Activated T-cell treated with anti-CD3 and anti-CD28 coated beads for 48 hours (primary cell): ENCODE results near the gene MTM1.

Source experiments
- DNase-seq: peaks from one replicate; pipeline ENCODE4 v3.0.0-alpha.2; 2020; ENCODE audit warnings: low read depth

MTM1 gene

DNA sequence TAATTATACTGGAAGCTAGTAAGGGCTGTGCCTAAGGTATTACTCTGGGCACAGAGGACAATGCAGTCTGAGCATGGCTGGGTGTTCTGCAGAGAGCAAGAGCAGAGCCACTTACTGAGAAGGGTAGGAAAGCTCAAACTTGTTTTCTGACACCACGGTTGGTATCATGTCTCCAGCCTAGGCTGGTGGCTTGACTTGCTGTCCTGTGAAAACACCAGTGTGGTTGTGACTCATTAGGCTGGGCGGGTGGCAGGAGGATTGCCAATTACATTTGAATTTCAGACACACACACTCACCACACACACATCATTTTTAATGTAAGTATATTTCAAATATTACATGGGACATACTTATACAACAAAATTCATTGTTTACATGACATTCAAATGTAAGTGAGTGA lies 19.7 kb upstream of the MTM1 start:
- no peak for DNase-seq

DNA sequence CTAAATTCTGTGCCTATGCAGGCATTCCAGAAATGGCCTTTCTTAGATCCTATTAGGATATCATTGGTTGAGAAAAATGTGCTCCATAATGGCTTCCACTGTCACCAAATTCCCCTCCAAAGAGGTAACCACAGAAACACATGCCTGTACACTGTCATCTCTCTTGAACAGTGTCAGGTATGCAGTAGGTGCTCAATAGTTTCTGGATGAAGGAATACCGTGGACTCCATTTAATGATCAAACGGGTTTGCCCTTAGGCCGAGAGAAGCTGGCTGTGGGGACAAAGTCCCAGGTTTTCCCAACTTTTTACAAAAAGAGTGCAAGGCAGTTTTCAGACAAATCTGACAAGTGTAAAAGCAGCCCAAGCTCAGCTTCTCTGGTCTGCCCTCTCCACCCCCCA lies 16.5 kb upstream of the MTM1 start:
- DNase-seq, result no peak

DNA sequence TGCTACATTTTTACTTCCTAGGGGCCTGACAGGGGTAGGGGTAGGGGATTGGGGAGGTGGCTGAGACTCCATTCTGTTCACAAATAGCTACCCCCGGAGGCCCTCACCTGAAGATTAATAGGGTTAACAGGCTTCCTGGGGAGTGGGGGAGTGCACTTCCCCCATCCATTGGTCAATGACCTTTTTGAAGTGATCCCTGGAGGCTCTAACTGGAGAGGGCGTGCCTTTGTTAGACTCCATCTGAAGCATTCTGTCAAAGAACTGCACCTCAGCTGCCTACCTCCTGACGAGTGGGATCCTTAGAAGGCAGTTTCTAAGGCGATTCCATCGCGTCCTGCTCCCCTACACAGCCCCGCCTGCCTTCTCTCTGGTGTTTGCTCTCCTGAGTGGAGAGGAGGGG lies 10.0 kb upstream of the MTM1 start:
- no peak for DNase-seq

DNA sequence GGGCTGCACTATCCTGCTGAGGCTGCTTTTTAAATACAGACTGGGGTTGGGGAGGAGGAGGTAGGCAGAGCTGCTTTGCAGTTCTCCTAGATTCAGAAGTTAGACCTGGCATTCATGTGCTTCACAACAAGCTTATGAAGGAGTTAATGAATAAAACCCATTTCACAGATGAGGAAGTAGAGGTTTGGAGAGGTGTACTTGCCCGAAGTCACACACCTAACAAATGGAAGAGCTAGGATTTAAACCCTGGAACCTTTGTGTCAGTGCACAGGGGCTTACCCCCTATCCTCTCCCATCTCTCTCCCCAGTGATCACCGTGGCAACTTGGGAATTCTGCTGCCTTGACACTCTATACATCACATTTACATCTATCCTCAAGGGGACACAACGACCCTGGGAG lies 3.6 kb upstream of the MTM1 start:
- no peak for DNase-seq

DNA sequence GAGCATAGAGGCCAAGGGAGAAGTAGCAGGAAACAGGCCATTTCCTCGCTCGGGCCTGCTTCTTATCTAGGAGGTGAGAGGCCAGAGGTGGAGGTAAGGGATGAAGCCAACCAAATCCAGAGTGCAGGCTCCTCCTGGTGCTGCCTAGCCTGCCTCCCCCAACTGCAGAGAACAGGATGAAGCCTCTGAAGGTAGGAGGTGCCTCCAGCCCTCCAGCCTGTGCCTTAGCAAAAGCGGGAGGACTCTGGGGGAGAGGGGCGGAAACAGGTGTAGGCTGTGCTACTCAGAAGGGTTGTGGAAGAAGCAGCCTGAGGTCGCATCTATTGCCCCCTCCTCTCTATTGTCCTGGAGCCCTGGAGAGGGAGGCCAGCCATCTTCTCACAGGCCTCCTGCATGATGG lies 2.9 kb upstream of the MTM1 start:
- DNase-seq, result no peak

DNA sequence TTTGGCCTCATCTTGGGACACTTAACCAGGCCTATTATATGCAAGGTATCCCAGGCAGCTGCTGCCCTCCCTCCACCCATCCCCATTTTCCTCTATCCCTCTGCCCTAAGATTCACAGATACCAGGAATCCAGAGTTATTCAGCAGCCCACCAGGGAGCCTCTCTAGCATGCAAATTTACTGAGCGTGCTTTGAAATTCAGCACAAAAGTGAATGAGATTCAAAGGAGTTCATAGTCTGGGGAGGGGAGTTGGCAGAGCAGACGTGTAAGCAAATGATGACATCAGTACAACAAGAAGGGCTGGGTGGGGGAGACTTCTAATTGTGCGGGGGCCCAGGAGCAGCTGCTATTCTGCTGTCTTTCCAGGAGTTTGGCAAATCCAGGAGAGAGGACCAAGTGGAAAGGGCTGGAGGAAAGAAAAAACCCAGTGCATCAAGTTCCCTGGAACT lies 1.7 kb upstream of the MTM1 start:
- DNase-seq, result no peak

DNA sequence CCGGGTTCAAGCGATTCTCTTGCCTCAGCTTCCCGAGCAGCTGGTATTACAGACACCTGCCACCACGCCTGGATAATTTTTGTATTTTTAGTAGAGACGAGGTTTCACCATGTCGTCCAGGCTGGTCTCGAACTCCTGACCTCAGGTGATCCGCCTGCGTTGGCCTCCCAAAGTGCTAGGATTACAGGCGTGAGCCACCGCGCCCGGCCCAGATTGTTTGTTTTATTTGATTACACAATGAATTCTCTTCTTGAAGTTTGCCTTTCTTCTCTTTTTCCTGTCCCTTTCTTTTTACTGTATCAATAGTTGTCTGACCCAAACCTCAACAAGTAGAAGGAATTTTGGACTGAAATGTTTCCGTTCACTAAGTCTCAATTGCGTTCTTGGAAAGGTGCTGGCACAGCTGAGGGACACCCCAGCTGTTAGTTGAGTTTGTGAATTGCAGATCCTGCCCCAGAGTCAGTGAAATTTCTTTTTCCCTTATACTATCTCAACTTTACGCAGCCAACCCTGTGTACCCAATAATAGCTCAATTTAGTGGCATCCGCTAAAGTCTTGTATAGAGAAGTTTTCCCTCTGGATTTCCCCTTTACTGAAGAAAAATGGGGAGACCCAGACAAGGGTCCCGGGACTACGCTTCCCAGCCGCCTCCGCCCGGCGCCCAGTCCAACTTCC lies 639 bp upstream of the MTM1 start:
- no peak for DNase-seq

DNA sequence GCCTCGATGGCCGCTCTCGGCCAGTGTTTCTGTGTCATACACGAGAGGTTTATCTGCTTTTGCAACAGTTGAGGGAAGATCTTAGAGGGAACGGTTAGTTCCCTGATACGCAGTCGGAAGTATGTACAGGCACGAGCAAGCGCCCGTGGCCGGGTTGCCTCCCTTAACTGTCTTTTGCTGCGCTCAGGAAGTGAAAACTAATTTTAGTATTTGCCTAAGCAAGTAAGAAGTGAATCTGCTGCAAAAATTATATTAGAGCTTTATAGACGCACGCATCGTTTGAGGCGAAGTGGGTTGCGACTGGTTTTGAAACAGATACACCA lies 695 bp downstream of the MTM1 start:
- DNase-seq, result no peak

DNA sequence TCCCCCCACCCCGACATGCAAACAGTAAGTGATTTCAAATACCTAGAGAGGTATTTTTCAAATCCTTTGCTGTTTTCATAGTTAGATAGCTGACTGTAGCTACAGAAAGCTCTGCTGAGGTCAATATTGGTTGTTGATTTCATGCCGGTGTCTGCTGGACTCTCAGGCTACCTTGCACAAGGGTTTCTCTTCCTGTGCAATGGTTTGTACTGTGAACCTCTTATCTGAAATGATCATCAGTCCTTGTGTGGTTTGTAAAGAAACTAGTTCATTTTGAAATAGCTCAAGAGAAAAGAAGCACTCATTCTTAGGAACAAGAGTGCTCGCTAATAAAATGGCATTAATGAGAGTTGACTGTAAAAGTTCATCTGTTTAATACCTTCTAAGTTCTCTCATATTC lies 2.1 kb downstream of the MTM1 start:
- DNase-seq, result no peak

DNA sequence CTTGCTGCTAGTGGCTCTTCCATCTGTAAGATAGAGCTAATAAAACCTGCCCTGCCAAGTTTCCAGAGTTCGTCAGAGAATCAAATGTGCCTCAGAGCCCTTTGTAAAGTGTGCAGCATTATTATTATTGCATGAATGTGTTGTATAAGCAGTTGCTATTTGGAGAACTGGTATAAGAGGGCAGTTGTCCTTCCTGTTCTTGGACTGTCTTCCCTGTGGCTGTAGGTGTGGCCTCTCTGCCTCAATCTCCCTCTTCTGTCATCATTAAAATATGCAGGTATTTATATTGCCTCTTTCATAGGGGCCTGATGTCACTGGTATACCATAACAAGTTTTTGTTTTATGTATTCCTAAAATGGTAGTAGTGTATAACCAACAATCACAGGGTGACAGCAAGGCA lies 3.8 kb downstream of the MTM1 start:
- DNase-seq, result no peak

DNA sequence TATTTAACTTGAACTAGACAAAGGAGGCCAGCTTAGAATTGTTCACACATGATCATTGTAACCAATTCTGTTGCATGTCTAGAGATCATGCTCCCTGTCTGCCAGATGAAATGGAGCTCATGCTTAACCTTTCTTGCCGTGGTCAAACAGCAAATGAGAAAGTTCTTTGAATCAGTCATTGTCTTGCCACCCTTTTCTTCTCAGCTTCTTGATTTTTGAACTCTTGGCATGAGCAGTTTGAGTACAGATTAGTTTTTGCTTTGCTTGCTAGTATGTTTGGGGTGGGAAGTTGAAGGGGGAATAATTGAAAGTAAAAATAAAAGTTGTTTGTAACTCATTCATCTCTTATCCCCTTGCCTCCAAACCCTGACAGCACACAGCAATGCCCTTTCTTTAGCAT lies 4.7 kb downstream of the MTM1 start:
- DNase-seq, result no peak

DNA sequence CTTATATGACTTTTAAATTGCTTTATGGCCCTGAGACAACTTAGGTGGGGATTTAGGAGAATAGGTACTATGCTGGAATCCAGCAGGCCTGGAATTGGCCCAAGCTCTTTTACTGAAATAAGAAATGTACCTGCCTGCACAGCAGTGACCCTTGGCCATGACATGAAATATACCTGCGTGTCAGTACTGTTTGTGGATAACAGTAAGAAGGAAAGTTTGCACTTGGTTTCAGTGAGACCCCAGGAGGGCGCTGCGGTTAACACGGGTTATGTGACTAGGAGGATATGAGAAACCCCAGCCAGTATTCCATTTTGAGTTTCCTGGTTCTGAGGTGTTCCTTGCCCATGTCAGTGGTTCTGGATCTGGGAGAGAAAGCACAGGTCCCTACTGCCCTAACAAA lies 5.3 kb downstream of the MTM1 start:
- DNase-seq, result peak; percentile 24

DNA sequence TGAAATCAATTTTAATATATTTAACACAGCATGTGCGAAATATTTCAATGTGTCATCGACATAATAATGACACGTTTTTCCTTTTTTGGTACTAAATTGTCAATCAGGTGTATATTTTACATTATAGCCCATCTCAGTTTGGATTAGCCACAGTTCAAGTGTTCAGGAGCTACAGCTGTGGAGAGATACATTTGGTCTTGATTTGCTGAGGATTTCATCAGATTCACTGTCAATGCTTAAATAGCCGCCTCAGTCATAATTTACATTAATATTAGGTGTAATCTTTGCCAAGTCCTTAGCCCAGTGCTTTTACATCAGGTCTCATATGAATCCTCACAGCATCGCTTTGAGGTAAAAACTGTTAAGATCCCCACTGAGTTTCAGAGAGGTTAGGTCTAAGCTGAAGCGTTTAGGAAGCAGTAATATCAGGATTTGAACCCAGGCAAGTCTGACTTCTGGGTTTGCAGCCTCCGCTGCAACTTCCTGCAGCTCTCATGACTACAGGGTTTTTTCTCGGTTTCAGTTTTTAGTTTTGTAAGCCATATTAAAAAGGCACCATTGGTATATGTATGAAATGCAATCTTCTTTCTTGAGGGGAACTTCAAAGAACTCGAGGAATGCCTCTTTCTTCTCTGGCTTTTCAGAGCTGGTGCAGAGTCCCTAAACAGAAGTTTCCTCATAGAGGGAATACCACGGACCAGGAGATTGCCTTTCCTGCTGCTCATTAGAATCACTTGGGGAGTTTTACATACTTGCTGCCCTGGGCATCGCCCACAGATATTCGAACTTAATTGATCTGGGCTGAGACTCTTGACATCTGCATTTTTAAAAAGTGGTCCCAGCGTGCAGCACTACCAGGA lies 6.4 kb downstream of the MTM1 start:
- no peak for DNase-seq

DNA sequence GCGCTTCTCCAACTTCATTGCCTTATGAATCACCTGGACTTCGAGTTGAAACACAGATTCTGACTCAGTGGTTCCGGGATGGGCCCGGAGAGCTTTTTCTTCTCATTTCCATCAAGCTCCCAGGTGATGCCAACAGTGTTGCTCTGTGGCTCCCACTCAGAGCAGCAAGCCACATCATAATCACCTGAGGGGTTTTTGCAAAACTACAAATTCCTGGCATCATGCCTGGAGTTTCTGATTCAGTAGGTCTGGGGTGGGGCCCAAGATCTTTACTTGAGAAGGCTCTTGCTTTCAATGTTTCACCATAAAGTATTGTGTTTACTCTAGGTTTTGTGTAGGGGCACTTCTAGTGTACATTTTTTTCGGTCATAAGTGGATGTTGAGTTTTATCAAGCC lies 7.0 kb downstream of the MTM1 start:
- DNase-seq, result peak; percentile 47

DNA sequence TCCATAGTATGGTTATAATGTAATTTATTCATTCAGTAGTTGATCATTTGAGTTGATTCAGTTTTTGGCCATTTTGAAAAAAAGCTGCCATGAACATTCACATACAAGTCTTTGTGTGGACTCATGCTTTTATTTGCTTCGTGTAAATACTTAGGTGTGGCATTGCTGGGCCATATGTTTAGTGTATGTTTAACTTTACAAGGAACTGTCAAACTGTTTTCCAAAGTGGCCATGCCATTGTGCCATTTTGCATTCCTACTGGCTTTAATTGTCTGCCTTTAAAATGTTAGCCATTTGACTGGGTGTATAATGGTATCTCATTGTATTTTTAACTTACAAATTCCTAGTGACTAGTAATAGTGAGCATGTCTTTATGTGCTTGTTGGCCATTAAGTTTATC lies 8.8 kb downstream of the MTM1 start:
- DNase-seq, result no peak

DNA sequence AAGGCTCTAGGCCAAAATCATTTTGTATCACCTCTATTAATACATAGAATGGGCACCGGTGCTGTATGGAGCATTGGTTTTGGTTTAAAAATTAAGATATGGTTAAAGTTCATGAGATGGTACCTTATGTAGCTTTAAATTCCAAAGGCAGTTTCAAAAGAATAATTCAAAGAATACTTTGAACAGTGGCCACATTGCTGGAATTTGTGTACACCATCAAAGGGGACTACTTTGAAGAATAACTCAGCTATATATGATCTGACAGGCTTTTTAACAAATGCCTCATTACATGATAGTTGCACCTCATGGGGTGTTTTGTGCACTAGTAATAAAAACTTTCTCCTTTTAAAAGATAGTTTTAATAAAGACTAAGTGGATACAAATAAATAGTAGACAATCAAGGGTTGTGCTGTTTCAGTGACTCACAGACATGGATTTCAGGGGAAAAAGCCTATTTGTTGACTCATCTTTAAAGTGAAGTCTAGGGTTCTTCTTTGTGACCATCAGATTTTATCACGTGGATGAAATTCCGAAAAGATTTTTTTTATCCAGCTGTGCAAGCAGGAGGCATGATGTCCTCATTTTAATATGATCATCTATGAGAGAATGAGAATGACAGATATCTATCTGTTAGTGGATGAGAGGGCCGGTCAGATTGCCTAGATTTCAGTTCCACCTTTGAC lies 12.8 kb downstream of the MTM1 start:
- DNase-seq, result no peak

DNA sequence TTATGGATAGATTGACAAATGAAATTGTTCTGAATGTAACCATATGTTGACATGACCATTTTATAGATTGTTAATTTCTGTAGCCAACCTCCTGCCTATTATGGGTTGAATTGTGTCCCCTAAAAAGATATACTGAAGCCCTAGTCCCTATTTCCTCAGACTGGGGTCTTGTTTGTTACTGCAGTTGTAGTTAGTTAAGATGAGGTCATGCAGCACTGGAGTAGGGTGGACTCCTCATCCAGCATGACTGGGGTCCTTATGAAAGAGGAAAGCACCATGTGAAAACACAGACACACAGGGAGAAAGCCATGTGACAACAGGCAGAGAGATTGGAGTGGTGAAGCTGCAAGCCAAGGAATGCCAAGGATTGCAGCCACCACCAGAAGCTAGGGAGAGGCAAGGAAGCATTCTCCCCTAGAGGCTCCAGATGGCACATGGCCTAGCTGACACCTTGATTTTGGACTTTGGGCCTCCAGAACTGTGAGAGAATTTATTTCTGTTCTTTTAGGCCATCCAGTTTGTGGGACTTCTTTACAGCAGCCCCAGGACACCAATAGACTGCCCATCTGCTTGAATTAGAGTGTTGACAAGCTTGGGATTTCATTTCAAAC lies 14.0 kb downstream of the MTM1 start:
- no peak for DNase-seq

DNA sequence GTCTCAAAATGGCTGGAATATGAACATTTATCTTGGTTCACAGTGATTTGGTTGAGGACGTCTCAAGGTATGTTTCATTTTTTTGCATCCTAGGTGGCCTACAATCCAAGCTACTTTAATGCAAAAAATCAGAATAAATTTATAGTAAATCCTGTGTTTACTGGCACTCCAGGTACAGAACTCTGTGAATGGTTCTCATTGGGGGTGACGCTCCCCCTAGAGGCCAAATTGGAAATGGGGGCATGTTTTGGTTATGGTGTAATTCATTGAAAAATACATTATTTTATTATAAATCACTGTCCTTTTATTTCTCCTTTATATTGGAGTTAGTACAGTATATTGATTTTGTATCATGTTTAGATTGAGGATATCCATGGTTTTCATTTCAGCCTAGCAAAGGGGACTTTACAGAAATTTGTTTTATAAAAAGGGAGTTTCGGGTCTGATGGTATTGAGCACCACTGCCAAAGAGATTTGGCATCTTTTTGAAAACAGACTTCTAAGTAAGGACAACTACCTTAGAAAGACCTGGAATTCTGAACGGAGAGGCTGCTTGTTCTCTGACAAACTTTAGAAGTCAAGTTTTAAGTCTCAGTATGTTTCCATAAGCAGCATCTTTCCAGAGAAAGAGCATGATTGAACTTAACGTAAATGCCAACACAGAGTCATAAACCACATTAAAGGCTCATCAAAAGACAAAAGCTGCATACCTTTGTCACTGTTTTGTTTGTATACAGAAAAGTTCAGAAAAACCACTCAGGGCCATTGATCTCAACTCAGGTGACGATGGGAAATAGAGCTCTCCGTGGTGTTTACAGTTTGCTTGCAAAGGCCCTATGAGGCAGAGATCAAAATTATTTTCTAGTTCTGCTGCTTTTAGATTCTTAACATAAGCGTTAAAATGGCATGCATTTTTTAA lies 19.4 kb downstream of the MTM1 start:
- no peak for DNase-seq

DNA sequence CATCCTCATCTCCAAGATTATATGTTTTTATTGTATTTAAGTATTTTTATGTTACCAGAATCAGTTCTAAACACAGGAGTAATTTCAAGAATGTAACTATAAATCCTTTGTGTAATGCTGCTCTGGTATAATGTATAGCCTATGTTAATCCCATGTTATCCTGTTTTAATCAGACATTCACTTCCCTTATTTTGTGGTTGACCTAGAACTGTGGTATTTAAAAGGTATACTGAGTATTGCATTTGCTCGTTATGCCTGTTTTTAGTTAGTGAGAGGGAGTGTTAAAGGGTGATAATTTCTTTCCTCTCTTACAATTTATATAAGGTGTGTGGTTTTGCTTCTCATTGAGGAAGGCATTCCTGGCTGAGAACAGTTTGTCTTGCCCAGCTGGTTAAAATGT lies 26.2 kb downstream of the MTM1 start:
- no peak for DNase-seq

DNA sequence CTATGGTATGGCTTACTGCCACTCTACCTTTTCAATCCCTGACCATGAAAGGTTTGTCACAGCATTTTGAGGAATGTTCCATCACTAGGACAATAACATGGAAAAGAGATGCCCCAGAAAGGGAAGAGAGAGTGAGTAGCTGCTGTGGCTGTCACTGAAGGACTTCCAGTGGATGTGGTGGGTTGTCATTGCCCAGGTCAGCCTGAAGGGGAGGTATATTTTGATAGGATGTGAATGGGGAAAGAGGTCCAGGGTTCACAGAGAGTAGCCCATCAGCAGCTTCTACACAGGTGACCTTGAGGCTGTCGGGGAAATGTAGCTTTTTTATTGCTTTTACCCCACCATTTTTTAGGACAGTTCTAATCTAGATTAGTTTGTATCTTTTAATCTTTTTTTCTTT lies 30.8 kb downstream of the MTM1 start:
- DNase-seq, result no peak

DNA sequence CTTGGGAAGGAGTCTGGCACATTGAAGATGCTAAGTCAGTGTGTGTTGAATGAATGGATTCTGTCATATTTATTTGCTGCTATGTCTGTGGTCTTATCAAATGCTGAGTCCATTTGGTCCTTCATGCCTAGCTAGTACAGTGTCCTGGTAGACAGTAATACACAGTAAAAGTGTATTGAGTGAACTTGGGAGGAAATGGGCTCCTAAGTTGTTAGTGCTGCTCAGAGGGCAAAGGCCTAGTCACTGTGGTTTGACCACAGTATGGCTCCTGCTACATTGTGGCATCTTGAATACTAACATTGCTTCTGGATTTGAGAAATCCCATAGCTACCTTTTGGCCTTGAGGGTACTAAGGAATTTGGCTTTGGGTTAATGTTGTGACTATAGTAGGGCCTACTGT lies 33.9 kb downstream of the MTM1 start:
- DNase-seq, result no peak

DNA sequence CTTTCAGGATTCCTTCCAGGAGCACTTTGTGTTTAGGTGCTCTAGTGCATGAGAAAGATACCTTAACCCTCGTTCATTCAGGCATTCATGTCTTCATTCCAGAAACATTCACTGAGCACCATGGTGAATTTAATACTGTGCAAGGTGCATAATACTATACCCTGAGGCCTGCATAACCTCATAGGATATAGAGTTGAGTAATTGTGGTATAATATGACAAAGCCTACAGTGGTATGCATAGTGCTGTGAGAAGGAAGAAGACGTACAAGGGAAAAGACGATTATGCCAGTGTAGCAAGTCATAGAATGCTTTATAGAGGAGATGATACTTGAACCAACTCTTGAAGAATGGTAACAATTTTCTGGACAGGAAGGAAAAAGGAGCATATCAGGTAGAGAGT lies 34.3 kb downstream of the MTM1 start:
- no peak for DNase-seq
